GM19455 (cell line): ENCODE results near the gene ROS1.

ENCODE experiments used
- ATAC-seq: cut with Tn5 transposase; IDR thresholded peaks from one replicate; pipeline ENCODE4 v1.9.1; 2021; ENCODE audit not compliant: unreplicated experiment

The ROS1 gene

GRCh38 chr6:117311726-117312125 lies 114.0 kb downstream of the ROS1 start:
- no peak for ATAC-seq

GRCh38 chr6:117311310-117311709 lies 114.4 kb downstream of the ROS1 start:
- no peak for ATAC-seq

DNA sequence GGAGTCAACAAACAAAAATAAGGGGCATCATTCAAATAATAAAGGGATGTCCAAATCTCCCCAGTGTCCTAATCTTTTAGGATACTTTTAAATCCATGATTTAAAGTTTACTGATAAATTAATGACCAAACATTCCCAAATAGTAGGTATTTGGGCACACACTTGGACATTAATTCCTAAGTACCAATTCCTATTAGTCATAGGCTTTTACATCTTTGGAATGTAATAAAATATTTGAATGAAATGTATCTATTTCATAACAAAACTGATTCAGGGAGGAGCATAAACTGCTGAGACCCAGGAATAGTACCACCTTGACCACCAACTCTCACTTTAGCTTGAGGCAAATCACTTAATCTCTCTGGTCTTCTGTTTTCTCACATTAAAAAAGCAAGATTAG lies 116.1 kb downstream of the ROS1 start:
- ATAC-seq = no peak

- no peak for ATAC-seq
Observed at GRCh38 chr6:117309069-117309468, 116.7 kb downstream of the ROS1 start.

- no peak for ATAC-seq
Observed at GRCh38 chr6:117307655-117308054, 118.1 kb downstream of the ROS1 start.

GRCh38 chr6:117306227-117306790 lies 119.4 kb downstream of the ROS1 start:
- no peak for ATAC-seq

DNA sequence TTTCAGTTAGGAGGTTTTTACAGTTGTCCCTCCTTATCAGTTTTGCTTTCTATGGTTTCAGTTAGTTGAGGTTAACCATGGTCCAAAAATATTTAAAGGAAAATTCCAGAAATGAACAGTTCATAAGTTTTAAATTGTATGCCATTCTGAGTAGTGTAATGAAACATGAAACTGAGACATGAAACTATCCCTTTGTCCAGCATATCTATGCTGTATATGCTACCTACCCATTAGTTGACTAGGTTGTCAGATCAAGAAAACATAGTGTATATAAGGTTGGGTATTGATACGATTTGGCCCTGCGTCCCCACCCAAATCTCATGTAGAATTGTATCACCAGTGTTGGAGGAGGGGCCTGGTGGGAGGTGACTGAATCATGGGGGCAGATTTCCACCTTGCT lies 121.3 kb downstream of the ROS1 start:
- ATAC-seq = no peak

DNA sequence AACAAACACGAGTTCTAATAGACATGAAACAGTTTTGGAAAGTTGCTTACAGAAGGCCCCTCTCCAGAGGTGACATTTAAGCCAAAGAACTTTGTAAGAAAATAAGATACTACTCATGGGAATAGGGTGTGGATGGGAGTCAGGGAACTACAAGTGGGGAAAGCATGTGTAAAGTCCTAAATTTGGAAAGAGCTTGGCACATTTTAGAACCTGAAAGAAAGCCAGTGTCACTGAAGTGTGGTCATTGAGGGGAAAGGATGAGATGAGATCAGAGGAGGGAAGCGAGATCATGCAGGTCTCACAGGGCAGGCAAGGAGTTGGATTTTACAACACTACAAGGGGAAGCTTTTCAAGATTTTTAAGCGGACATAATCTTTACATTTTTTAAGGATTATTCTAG lies 122.4 kb downstream of the ROS1 start:
- no peak for ATAC-seq

DNA sequence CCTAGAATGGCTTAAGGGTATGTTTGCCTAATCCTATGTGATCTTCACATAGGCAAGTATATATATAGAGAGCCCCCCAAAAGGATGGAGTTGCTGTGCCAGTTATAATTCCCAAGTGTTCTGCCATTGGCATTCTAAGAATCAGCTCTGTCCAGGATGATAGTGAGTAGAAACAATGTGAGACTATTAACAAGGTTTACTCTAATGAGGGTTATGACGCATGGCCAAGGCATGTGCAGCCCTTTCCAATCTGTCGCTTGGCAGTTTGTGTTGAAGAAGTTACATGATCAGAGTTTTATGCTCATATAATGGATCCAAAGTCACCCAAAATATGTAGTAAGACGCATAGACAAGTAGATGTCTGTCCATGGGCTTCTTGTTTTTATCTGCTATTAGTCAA lies 126.8 kb downstream of the ROS1 start:
- no peak for ATAC-seq

- no peak for ATAC-seq
Observed at GRCh38 chr6:117290173-117290846, 135.4 kb downstream of the ROS1 start.

- no peak for ATAC-seq
Observed at GRCh38 chr6:117288083-117288715, 137.5 kb downstream of the ROS1 start.

DNA sequence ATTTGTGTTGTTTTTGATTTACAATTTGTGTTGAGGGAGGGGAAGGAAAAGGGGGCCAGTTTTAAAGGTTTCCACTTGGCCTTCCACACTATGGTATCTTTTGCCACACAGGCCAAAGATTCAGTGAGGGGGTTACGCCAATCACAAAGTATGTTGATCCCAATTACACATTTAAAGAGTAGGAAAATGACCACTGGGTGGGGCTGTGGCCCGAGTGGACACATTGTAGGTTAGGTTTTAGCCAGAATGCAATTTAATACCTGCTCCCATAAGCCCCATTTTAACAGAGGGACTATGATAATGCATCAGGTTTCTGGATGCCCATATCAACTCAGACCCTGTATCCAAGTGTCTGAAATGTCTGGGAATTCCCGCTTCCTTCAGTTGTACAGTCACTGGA lies 144.8 kb downstream of the ROS1 start:
- ATAC-seq = no peak

DNA sequence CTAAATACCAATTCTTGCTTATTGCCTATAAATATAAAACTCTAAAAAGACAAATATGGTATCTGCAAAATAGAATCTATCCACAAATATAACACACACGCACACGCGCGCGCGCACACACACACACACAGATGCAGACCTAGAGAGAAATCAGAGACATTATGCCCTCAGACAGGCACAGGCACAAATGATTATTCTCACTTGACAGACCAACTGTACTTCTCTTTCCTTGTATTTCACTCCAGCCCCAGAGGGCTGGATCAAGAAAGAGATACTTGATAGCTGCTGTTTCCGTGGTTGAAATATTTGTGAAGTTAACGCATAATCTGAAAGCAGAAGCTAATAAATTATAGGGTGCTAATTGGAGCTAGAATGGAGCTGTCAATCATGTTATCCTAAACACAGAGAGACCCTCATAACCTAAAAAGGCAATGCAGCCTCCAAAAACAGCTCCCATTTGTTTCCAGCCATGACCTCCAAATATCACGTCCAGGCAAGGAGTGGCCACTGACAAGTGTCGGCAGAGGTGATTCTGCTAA lies 148.9 kb downstream of the ROS1 start:
- ATAC-seq = no peak

GRCh38 chr6:117275711-117276110 lies 150.0 kb downstream of the ROS1 start:
- no peak for ATAC-seq

- ATAC-seq = no peak
Observed at GRCh38 chr6:117275205-117275604, 150.5 kb downstream of the ROS1 start.

- no peak for ATAC-seq
Observed at GRCh38 chr6:117272891-117273290, 152.9 kb downstream of the ROS1 start.

- no peak for ATAC-seq
Observed at GRCh38 chr6:117272032-117272866, 153.5 kb downstream of the ROS1 start.

DNA sequence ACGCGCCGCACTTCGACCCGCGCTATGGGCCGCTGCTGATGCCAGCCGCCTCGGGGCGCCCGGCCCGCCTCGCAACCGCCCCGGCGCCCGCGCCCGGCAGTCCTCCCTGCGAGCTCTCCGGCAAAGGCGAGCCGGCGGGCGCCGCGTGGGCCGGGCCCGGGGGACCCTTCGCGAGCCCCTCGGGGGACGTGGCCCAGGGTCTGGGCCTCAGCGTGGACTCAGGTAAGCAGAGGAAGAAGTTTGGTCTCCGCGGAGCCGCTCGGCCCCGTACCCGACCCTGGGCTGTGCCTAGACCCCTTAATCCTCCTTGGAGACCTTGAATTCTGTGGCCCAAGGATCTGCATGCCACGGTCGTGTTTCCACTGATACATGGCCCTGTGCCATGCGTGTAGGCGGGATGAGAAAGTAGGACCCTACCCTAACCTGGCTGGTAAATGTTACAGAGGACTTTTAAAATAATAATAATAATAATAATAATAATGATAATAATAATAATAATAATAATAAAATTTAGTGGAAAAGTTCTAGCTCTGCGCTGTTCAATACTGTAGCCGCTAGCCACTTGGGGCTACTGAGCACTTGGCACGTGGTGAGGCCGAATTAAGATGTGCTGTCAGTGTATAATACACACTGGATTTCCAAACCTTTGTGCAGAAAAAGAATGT lies 154.8 kb downstream of the ROS1 start:
- ATAC-seq = no peak

DNA sequence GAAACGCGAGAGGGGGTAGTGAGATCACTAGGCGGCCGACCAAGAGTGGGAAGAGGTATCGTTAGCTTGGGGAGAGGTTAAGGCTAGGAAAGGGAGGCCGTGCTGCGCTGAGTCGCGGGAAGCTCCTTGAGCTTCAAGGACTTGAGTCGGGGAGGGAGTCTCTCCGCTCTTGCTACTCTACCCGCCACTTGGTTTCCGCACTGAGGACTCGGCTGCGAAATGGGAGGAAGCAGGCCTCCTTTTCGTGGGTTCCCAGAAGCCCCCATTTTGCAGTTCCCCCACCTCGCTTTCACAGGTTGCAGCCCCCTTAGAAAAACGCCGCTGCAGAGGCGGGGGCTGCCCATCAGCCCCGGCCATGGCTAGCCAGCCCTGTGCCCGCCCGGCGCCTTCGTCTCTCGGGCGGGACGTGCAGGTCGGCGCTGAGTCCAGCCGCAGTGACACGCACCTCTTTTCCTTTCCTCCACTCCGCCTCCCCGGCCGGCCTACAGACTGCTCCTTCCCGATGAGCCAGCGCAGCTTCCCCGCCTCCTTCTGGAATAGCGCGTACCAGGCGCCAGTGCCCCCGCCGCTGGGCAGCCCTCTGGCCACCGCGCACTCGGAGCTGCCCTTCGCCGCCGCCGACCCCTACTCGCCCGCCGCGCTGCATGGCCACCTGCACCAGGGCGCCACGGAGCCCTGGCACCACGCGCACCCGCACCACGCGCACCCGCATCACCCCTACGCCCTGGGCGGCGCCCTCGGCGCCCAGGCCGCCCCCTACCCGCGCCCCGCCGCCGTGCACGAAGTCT lies 155.5 kb downstream of the ROS1 start:
- no peak for ATAC-seq

DNA sequence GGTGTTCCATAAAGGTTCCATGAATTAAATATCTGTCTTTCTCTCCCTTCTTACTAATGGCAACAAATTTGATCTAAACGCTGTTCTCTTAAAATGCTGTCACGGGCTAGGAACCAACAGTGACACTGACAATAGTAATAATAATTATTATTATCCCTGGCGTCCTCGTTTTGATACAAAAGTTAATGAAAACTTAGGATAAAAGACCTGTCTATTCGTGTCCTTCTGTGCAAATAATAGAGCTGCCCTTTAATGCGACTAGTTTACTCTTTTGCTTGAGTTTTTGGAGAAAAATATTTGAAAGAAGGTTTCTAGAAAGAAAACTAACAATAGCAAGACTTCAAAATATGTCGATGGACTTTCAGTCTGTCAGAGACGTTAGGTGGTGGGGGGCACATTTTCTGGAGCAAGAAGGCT lies 156.1 kb downstream of the ROS1 start:
- no peak for ATAC-seq
